PC-9 (cell line): ENCODE measurements around the gene HMMR. TPM values are rescaled to one million over a fixed set of nuclear protein-coding genes. Genes with fewer than 3 reads are reported as not detected.

Source experiments
- BruUV-seq: library from RNA; stranded (reverse); fragments of 400-500 nt; replicated peaks from 2 replicates; lab custom pipeline; 2021; lab: Mats Ljungman, UMichigan
- CTCF ChIA-PET: fragments of 300-600 bp; sonication (Branson Sonifier 250); formaldehyde crosslinking; loops from one replicate; lab custom pipeline; 2022; ENCODE audit warnings: antibody characterized with exemption; lab: Charles Lee
- POLR2A ChIA-PET: fragments of 300-600 bp; sonication (Branson Sonifier 250); formaldehyde crosslinking; loops from one replicate; lab custom pipeline; 2022; ENCODE audit warnings: antibody characterized with exemption; ENCODE audit not compliant: unreplicated experiment; lab: Charles Lee
- DNase-seq, 2 experiments: peaks; one replicate each; pipeline versions ENCODE4 v3.0.0 to v3.0.0-alpha.2; 2015 to 2022; ENCODE audit warnings: mixed read lengths in 1 of 2
- H2AFZ ChIP-seq: fragments of 200-600 bp; sonication (generic); 2 replicates; pipeline ENCODE4 v1.8.1; 2017; ENCODE audit warnings: antibody characterized with exemption
- H3F3A ChIP-seq: fragments of 200-600 bp; sonication (generic); 2 replicates; pipeline ENCODE4 v1.8.1; 2017; ENCODE audit warnings: antibody characterized with exemption, mild to moderate bottlenecking, low read depth; ENCODE audit not compliant: insufficient read depth
- H3K27ac ChIP-seq: fragments of 200-600 bp; sonication (generic); 2 replicates; pipeline ENCODE4 v1.6.1; 2016; ENCODE audit warnings: mixed run types
- H3K27me3 ChIP-seq: fragments of 200-600 bp; sonication (generic); 2 replicates; pipeline ENCODE4 v1.6.1; 2016; ENCODE audit warnings: low read depth, mixed run types; ENCODE audit not compliant: insufficient read depth
- H3K36me3 ChIP-seq: fragments of 200-600 bp; sonication (generic); 2 replicates; pipeline ENCODE4 v1.6.1; 2016; ENCODE audit warnings: low read depth, mixed run types
- H3K4me1 ChIP-seq: fragments of 200-600 bp; sonication (generic); replicated peaks from 2 replicates; pipeline ENCODE4 v1.6.1; 2016; ENCODE audit warnings: mixed run types; ENCODE audit not compliant: insufficient read depth
- H3K4me2 ChIP-seq: fragments of 200-600 bp; sonication (generic); 2 replicates; pipeline ENCODE4 v1.6.1; 2017; ENCODE audit warnings: mixed run types
- H3K4me3 ChIP-seq: fragments of 200-600 bp; sonication (generic); 2 replicates; pipeline ENCODE4 v1.6.1; 2016; ENCODE audit warnings: mixed run types
- H3K79me2 ChIP-seq: fragments of 200-600 bp; sonication (generic); 2 replicates; pipeline ENCODE4 v1.6.1; 2017; ENCODE audit warnings: low read depth, mixed run types
- H3K9me2 ChIP-seq: fragments of 200-600 bp; sonication (generic); 2 replicates; pipeline ENCODE4 v1.8.1; 2017; ENCODE audit warnings: mild to moderate bottlenecking; ENCODE audit not compliant: insufficient read depth
- H3K9me3 ChIP-seq: fragments of 200-600 bp; sonication (generic); 2 replicates; pipeline ENCODE4 v1.8.1; 2016; ENCODE audit warnings: low read depth; ENCODE audit not compliant: insufficient read depth
- H4K20me1 ChIP-seq: fragments of 200-600 bp; sonication (generic); 2 replicates; pipeline ENCODE4 v1.8.1; 2017; ENCODE audit not compliant: insufficient read depth
- CTCF ChIP-seq: fragments of 200-600 bp; sonication (generic); conservative IDR thresholded peaks from 2 replicates; pipeline ENCODE4 v1.6.1; 2017; ENCODE audit warnings: mixed run types, antibody characterized with exemption, mild to moderate bottlenecking, moderate library complexity
- EZH2 ChIP-seq: fragments of 200-600 bp; sonication (generic); IDR thresholded peaks from 2 replicates; pipeline ENCODE4 v1.8.0; 2017; ENCODE audit warnings: antibody characterized with exemption, low read depth
- intact Hi-C: fragments of 100-400 bp; cut with micrococcal nuclease; formaldehyde crosslinking; loops from one replicate; pipeline ENCODE4 v1.10.0; 2022; ENCODE audit not compliant: unreplicated experiment
- total RNA-seq: library from RNA; stranded (reverse); gene quantifications from 2 replicates; pipeline ENCODE4 v1.2.3, GENCODE V29; 2021

The HMMR gene
- total RNA-seq, 1 experiment from 2014 or later: 94.5 TPM

DNA sequence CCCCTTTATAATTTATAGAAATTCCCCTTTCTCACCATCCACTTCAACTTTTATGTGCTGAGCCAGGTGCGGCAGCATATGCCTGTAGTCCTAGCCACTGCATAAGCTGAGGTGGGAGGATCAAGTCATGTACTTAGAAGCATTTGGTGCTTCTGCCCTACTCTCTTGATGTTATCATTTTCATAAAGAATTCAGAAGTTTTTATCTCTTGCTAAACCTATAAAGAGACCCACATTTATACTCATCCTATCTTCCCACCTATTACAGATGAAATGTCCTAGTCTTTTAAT, 18.5 kb downstream of the HMMR start:
- H3K9me2 ChIP-seq: no peaks in the 10 kb centered on the region
- H3K4me3 ChIP-seq: no peak overlapping the region
- DNase-seq: no peak
- CTCF ChIA-PET: no interaction called here
- H3K36me3 ChIP-seq: peaks cover 30% of the 10 kb centered on the region
- intact Hi-C loops: no loop called here
- no TSS peak for BruUV-seq
- H3K27ac ChIP-seq: no peak overlapping the region
- H3K27me3 ChIP-seq: no peaks in the 10 kb centered on the region
- no peak overlapping the region for H3K4me2 ChIP-seq
- H4K20me1 ChIP-seq: peaks cover 5% of the 10 kb centered on the region; the same call in 1 of the 2 replicates
- POLR2A ChIA-PET: interaction anchor here (0.9 kb wide), 1 partner anchor 18 kb away, joined by 7 read pairs; the partner anchor contains the start of genes HMMR and NUDCD2
- no peaks in the 10 kb centered on the region for H3K4me1 ChIP-seq
- H3K79me2 ChIP-seq: no peaks in the 10 kb centered on the region
- peaks cover 4% of the 10 kb centered on the region; the same call in 1 of the 2 replicates for H3F3A ChIP-seq
- no peaks in the 10 kb centered on the region for H3K9me3 ChIP-seq
- TF ChIP-seq CTCF (no peak), EZH2 (no peak)
- no peak overlapping the region for H2AFZ ChIP-seq

DNA sequence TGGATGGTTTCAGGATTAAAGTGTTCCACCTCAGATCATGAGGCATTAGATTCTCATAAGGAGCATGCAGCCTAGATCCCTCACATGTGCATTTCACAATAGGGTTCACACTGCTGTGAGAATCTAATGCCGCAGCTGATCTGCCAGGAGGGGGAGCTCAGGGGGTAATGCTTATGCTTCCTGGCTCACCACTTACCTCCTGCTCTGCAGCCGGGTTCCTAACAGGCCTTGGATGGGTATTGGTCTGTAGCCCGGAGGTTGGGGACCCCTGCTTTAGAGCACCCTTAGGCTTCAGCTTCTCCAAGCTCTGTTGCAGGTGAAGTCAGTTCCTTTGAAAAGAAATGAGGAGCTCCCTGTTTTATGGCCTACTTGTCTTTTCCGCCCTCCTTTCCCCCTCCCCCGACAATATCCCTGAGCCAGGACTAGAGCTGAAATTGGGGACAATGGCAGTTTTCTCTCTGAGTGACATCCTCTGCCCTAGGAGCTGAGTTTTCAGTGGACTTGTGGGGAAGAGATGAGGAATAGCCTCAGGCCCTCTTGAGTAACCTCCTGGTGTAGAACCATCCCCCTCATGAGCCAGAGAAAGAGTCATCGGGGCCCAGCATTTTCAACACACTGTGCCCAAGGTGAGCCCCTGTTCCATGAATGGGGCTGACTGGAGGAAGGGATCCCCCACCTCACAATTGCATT, 28.8 kb downstream of the HMMR start:
- no peak overlapping the region for H2AFZ ChIP-seq
- no peaks in the 10 kb centered on the region for H3K27me3 ChIP-seq
- no peak for DNase-seq
- ChIA-PET CTCF (no interaction called here), POLR2A (interaction anchor here (0.7 kb wide), 1 partner anchor 80 kb away, joined by 4 read pairs; no protein-coding TSS in a partner anchor)
- no peaks in the 10 kb centered on the region for H3K4me1 ChIP-seq
- no TSS peak for BruUV-seq
- no peak overlapping the region for H3K4me3 ChIP-seq
- H3F3A ChIP-seq: peaks cover 9% of the 10 kb centered on the region; the same call in 1 of the 2 replicates
- H3K79me2 ChIP-seq: no peaks in the 10 kb centered on the region
- no peak overlapping the region for H3K4me2 ChIP-seq
- H3K36me3 ChIP-seq: peaks cover 15% of the 10 kb centered on the region; the same call in 1 of the 2 replicates
- intact Hi-C loops: no loop called here
- H3K27ac ChIP-seq: no peak overlapping the region
- TF ChIP-seq CTCF (no peak), EZH2 (no peak)
- no peaks in the 10 kb centered on the region for H3K9me2 ChIP-seq
- H4K20me1 ChIP-seq: no peaks in the 10 kb centered on the region
- H3K9me3 ChIP-seq: no peaks in the 10 kb centered on the region

DNA sequence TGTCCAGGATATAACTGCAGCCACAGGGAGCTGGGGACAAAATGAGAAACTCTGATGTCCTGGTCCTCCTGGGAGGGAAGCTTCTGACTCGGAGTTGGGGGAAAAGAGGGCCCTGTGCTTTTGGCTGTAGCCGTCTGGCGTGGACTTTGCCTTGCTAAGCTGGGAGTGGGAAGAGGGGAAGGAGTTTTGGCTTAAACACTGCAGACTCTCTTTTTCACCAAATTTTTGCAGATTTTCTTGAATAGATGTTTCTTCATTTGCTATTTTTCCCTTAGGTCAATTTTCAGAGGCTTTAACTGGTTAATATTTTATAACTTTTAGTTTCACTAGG, 29.3 kb downstream of the HMMR start:
- H3K4me2 ChIP-seq: no peak overlapping the region
- CTCF ChIA-PET: no interaction called here

More for the DNA sequence above, 29.3 kb downstream of the HMMR start:
- no TSS peak for BruUV-seq
- Histone ChIP-seq H3K27me3 (no peaks in the 10 kb centered on the region), H3F3A (peaks cover 9% of the 10 kb centered on the region; the same call in 1 of the 2 replicates), H3K79me2 (no peaks in the 10 kb centered on the region), H4K20me1 (no peaks in the 10 kb centered on the region), H3K9me2 (no peaks in the 10 kb centered on the region), H3K9me3 (no peaks in the 10 kb centered on the region), H3K4me3 (no peak overlapping the region), H2AFZ (no peak overlapping the region), H3K27ac (no peak overlapping the region), H3K4me1 (no peaks in the 10 kb centered on the region), H3K36me3 (peaks cover 15% of the 10 kb centered on the region; the same call in 1 of the 2 replicates)
- POLR2A ChIA-PET: no interaction called here
- no peak for DNase-seq
- intact Hi-C loops: no loop called here
- TF ChIP-seq CTCF (no peak), EZH2 (no peak)
